GM21723 (cell line): ENCODE data around the gene SEC22A.

Experiments used
- ATAC-seq: cut with Tn5 transposase; IDR thresholded peaks from one replicate; pipeline ENCODE4 v1.9.1; 2021; ENCODE audit warnings: mild to moderate bottlenecking, moderate library complexity; ENCODE audit not compliant: unreplicated experiment

SEC22A gene

DNA sequence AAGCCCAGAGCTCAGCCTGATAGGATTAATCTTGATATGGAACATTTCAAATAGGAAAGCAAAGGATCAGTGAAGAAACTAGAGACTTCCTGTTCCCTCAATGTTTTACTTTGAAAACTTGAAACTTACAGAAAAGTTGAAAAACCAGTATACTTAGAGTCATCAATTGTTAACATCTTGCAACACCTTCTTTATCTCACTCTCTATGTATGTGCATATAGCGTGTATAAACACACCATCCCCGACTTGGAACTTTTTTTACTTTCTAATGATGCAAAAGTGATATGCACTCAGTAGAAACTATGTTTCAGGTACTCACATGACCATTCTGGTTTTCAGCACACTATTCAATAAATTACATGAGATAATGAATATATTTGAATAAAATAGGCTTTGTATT lies 60.5 kb downstream of the SEC22A start:
- no peak for ATAC-seq

DNA sequence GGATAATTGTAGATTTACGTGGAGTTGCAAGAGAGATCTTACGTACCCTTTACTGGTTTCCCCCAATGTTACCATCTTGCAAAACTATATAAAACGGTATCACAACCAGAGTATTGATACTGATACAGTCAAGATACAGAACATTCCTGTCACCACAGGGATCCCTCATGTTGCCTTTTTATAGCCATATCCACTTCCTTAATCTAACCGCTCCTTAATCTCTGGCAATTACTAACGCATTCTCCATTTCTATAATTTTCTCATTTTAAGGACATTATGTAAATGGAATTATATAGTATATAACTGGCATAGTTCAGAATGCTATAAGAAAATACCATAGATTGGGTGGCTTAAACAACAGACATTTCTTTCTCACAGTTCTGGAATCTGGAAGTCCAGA lies 61.1 kb downstream of the SEC22A start:
- ATAC-seq: no peak

- no peak for ATAC-seq
These were observed 62.2 kb downstream of the SEC22A start for GRCh38 chr3:123263941-123264340.

DNA sequence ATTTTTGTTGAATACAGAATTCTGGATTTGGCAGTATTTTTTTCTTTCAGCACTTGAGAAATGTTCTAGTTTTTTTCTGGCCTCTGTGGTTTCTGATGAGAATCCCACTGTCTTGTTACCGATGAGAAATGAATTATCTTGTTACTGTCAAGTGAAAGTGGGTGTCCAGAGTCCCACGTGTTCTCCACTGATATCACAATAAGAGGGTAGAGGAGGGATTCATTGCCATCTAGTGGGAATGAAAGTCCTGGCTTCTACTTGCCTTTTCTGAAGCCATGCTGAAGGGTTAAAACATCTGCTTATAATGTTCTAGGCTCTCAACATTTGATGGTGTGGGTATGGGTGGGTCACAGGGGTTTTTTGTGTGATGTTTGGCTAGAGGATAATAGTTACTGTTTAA lies 66.1 kb downstream of the SEC22A start:
- no peak for ATAC-seq

DNA sequence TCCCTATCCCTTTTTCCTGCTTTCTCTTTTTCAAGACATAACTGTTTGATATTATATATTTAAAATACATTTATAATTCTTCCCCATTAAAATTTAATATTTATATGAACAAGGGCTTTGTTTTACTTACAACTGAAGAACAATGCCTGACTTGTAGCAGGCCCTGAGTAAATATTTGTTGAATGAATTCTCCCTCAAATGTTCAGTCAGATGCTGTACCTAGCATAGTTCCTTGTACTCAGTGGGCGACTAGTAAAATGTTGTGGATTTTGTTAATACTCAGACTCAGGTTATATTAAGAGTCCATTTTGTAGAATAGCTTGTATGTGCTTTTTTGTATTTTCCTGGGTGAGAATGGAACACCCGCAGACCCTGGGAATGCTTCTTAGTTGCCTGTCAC lies 69.1 kb downstream of the SEC22A start:
- no peak for ATAC-seq

- ATAC-seq: no peak
These were observed 69.9 kb downstream of the SEC22A start for GRCh38 chr3:123271466-123272159.

GRCh38 chr3:123272547-123272946 lies 70.8 kb downstream of the SEC22A start:
- ATAC-seq: no peak

- no peak for ATAC-seq
These were observed 73.9 kb downstream of the SEC22A start for GRCh38 chr3:123275691-123276090.

DNA sequence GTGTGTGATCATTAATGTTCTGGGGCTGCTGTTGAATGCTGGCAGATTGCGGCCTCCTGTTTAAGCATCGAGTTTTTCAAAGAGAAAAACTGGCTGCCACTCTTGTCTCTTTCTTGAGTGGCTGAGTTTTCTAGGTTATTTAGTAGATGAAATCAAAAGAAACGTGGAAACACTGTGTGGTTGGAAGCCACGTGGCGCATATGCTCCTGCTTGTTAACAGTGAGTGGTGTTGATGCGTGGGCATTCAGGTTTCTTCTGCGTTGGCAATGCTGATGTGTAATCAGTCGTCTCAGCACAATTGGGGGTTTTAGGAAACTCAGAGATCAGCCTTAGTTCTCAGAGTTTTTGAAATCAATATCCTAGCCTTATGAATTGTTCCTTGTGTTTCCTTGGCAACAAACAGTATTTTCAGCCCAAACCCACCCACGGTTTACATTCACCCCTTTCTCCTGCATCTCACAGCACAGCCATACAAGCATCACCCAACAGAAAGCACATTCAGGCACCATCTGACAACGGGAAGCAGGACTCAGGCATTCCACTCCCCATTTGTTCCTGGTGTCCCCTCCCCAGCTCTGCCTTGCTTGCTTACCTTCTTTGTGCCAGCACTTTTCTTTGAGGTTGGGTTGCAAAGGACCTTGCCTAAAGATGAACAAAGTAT lies 74.7 kb downstream of the SEC22A start:
- no peak for ATAC-seq

DNA sequence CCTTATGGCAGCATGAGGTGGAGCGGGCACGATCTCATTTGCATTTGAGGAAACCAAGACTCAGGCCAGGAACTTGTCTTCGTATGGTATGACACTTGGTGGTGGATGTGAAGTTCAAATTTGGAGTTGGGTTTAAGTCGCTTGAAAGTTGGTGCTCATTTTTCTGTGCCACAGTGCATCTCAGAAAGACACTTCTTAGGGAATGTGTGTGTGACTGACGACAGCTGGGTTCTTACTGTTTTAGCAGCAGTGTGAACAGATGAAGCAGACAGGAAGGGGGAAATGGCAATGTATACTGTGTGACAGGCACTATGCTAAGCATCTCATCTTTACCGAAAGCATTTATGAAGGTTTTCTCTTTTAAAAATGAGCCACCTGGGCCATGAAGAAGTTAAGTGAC lies 75.4 kb downstream of the SEC22A start:
- no peak for ATAC-seq

GRCh38 chr3:123278446-123278845 lies 76.7 kb downstream of the SEC22A start:
- no peak for ATAC-seq

GRCh38 chr3:123279121-123279520 lies 77.4 kb downstream of the SEC22A start:
- ATAC-seq: no peak

- no peak for ATAC-seq
These were observed 79.7 kb downstream of the SEC22A start for GRCh38 chr3:123281406-123281805.

- ATAC-seq: no peak
These were observed 80.2 kb downstream of the SEC22A start for GRCh38 chr3:123281929-123282328.

DNA sequence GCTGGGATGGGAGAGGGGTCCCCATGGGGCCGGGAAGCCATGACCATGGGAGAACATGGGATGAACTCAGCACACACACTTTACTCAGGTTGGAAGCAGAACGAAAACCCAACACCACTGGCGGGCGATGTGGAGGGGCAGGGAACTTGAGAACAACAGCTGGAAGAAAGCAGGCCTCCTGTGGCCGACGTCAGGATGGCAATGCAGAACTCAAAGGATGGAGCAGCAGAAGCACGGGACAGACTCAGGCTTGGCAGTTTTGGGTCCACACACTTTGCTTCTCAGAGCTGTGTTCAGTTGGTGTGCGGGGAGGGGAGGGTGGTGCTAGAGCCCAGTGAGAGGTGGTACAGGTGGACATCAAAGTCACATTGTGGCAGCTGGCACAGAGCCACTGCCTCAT lies 80.7 kb downstream of the SEC22A start:
- no peak for ATAC-seq

GRCh38 chr3:123283074-123283473 lies 81.3 kb downstream of the SEC22A start:
- no peak for ATAC-seq

DNA sequence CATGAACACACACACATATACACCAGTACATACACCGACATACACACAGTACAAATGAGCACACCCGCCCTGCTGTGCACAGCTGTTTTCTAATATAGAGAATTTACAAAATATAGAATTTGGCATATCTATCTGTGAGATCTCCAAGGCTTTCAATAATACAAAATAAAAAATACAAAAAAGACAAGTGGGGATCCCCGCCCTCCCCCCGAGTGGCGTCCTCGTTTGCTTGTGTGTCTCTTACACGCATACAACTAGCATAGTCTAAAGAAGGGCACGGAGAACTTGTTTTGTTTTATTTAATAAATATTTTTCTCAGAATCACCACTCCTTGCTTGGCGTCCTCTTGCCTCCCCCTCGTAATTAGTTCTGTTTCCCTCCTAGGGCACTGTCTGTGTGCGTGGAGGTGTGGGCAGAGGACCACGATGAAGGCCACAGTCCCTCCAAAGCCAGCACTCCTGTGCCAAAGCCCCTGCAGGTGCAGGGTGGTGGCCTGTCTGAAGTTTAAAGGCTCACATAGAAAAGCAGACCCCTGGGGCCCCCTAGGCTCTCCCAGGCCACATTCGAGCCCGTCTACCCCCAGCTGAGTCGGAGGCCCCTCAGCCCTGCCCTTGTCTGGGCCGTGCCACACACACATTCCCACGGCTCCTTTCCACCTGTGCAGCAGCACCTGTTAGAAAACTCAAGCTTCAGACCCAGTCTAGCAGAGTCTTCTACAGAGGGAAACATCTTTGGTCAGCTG lies 82.1 kb downstream of the SEC22A start:
- ATAC-seq: no peak

- no peak for ATAC-seq
These were observed 82.8 kb downstream of the SEC22A start for GRCh38 chr3:123284399-123285010.

- no peak for ATAC-seq
These were observed 83.3 kb downstream of the SEC22A start for GRCh38 chr3:123285066-123285465.

GRCh38 chr3:123285479-123285878 lies 83.7 kb downstream of the SEC22A start:
- no peak for ATAC-seq

DNA sequence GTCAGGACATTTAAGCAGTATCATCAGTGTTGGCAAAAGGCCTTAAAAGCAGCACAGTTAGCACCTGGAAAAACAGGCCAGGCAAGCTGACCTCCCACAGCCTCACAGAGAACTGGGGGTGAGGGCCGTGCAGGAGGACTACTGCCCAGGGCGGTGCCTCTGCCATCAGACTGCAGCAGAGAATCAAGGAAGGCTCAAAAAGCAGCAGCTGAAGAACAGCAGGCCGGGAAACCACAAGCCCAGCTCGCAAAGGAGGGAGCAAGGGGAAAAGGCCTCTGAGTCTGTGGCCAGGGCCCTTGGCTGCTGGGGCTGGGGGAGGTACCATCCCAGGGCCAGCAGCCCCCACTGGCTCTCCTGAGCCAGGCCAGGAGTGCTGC lies 84.2 kb downstream of the SEC22A start:
- ATAC-seq: no peak
